Endothelial cell of umbilical vein (primary cell): Measurements from ENCODE around the gene HSD17B14. TPM values are rescaled to one million over a fixed set of nuclear protein-coding genes. Genes with fewer than 3 reads are reported as not detected.

Experiments used
- BruUV-seq: library from RNA; stranded (reverse); fragments of 400-500 nt; replicated peaks from 2 replicates; lab custom pipeline; 2021; lab: Mats Ljungman, UMichigan
- CTCF ChIA-PET: fragments of 300-600, 350-600 bp; sonication (Branson Sonifier 250); formaldehyde crosslinking; loops from one replicate; lab custom pipeline; 2021; ENCODE audit warnings: antibody characterized with exemption, inconsistent platforms; lab: Charles Lee
- POLR2A ChIA-PET: fragments of 300-600, 350-600 bp; sonication (Branson Sonifier 250); formaldehyde crosslinking; loops from one replicate; lab custom pipeline; 2021; ENCODE audit warnings: antibody characterized with exemption, inconsistent platforms; lab: Charles Lee
- DNase-seq: peaks from one replicate; pipeline ENCODE4 v3.0.0-alpha.2; 2011; ENCODE audit warnings: low read depth, low spot score
- FAIRE-seq: peaks from 2 replicates; lab custom pipeline; 2011; peaks lifted over from hg19 to GRCh38; lab: Jason Lieb, UNC
- H2AFZ ChIP-seq: 2 replicates; pipeline ENCODE4 v1.6.0; 2012; ENCODE audit warnings: low read depth, low read length, control low read depth, inconsistent platforms
- H3K27ac ChIP-seq: 2 replicates; pipeline ENCODE4 v1.5.1; 2011; ENCODE audit warnings: low read depth, mild to moderate bottlenecking, control low read depth, low read length, moderate library complexity; ENCODE audit not compliant: insufficient read depth
- H3K27me3 ChIP-seq, 2 experiments: 2 replicates each; pipeline versions ENCODE4 v1.6.0 to v1.6.1; 2011; ENCODE audit warnings: low read length in 2 of 2, mixed read lengths in 1 of 2; ENCODE audit not compliant: control insufficient read depth in 2 of 2, insufficient read depth in 2 of 2
- H3K36me3 ChIP-seq, 2 experiments: 2 replicates in 1 of 2; 3 replicates in 1 of 2; pipeline ENCODE4 v1.5.1; 2011; ENCODE audit warnings: low read length in 2 of 2, mild to moderate bottlenecking in 1 of 2, moderate library complexity in 1 of 2; ENCODE audit not compliant: control insufficient read depth in 2 of 2, insufficient read depth in 2 of 2; ENCODE audit errors: extremely low read depth in 1 of 2
- H3K4me1 ChIP-seq: 3 replicates; pipeline ENCODE4 v1.5.1; 2011; ENCODE audit warnings: mild to moderate bottlenecking, low read length; ENCODE audit not compliant: control insufficient read depth, insufficient read depth; ENCODE audit errors: extremely low read depth
- H3K4me2 ChIP-seq: 2 replicates; pipeline ENCODE4 v1.6.1; 2011; ENCODE audit warnings: low read length, control low read depth, mixed read lengths; ENCODE audit not compliant: insufficient read depth
- H3K4me3 ChIP-seq, 3 experiments: fragments of 200-600 bp in 1 of 3; sonication (generic), shearing (Covaris generic) in 1 of 3; replicated peaks in 1 of 3; 2 replicates each; pipeline ENCODE4 v1.5.1; 2011 to 2016; ENCODE audit warnings: control low read depth in 3 of 3, low read length in 3 of 3, mild to moderate bottlenecking in 2 of 3, inconsistent platforms in 1 of 3, low read depth in 1 of 3, moderate library complexity in 1 of 3; ENCODE audit not compliant: insufficient read depth in 1 of 3
- H3K79me2 ChIP-seq: 2 replicates; pipeline ENCODE4 v1.6.0; 2012; ENCODE audit warnings: low read length, inconsistent platforms; ENCODE audit not compliant: control insufficient read depth, insufficient read depth
- H3K9ac ChIP-seq: replicated peaks from 2 replicates; pipeline ENCODE3; 2011; ENCODE audit warnings: low read length, control low read depth; ENCODE audit not compliant: insufficient read depth; ENCODE audit errors: extremely low read depth
- H3K9me1 ChIP-seq: replicated peaks from 3 replicates; pipeline ENCODE4 v1.6.0; 2011; ENCODE audit warnings: mild to moderate bottlenecking, low read length; ENCODE audit not compliant: control insufficient read depth, insufficient read depth; ENCODE audit errors: extremely low read depth
- H3K9me3 ChIP-seq: replicated peaks from 2 replicates; pipeline ENCODE4 v1.5.1; 2012; ENCODE audit warnings: low read length, inconsistent platforms; ENCODE audit not compliant: control insufficient read depth, insufficient read depth
- H4K20me1 ChIP-seq: replicated peaks from 2 replicates; pipeline ENCODE3; 2011; ENCODE audit warnings: mild to moderate bottlenecking, low read length; ENCODE audit not compliant: control insufficient read depth, insufficient read depth; ENCODE audit errors: extremely low read depth
- EZH2 ChIP-seq: IDR thresholded peaks from 2 replicates; pipeline ENCODE4 v1.6.1; 2012; ENCODE audit warnings: borderline replicate concordance, low read depth, mild to moderate bottlenecking, moderate library complexity, low read length, inconsistent platforms; ENCODE audit not compliant: severe bottlenecking
- GATA2 ChIP-seq: IDR thresholded peaks from 2 replicates; pipeline ENCODE4 v1.7.0; 2011; ENCODE audit warnings: low read depth, mild to moderate bottlenecking, moderate library complexity, mixed read lengths, low read length; ENCODE audit not compliant: insufficient read length, insufficient read depth
- JUN ChIP-seq: IDR thresholded peaks from 2 replicates; pipeline ENCODE4 v1.6.1; 2011; ENCODE audit warnings: borderline replicate concordance, low read depth; ENCODE audit not compliant: insufficient read length, insufficient read depth
- MYC ChIP-seq: IDR thresholded peaks from one replicate; pipeline ENCODE4 v1.6.1; 2011; ENCODE audit warnings: mild to moderate bottlenecking, low read depth, low read length
- POLR2A ChIP-seq: IDR thresholded peaks from 2 replicates; pipeline ENCODE4 v1.6.1; 2012; ENCODE audit warnings: low read depth, mild to moderate bottlenecking, control low read depth, low read length
- POLR2AphosphoS5 ChIP-seq: IDR thresholded peaks from 2 replicates; pipeline ENCODE4 v1.6.1; 2012; ENCODE audit warnings: low read depth, mild to moderate bottlenecking, control low read depth, low read length, moderate library complexity; ENCODE audit not compliant: insufficient read depth
- dilution Hi-C: fragments of 300-500 bp; cut with MboI; formaldehyde crosslinking; loops from one replicate; pipeline ENCODE4 v1.15.0; 2019; ENCODE audit warnings: low sequenced_read_pairs; ENCODE audit not compliant: extremely low pct_ligation_motif_present
- intact Hi-C: fragments of 100-400 bp; cut with micrococcal nuclease; formaldehyde crosslinking; loops from one replicate; pipeline ENCODE4 v1.10.0; 2022
- polyA plus RNA-seq, 4 experiments: library from polyadenylated mRNA; depleted of rRNA in 3 of 4; stranded (reverse) in 3 of 4; unstranded in 1 of 4; fragments of >200 nt; gene quantifications; 2 replicates each; pipeline versions ENCODE4 v1.2.1 to v1.2.3, GENCODE V29; 2011 to 2012; ENCODE audit warnings: missing spikeins in 1 of 4
- total RNA-seq: library from RNA; stranded (reverse); gene quantifications from 2 replicates; pipeline ENCODE4 v1.2.3, GENCODE V29; 2021
- TF ChIP-seq, protein P1 (sequence below): IDR thresholded peaks from 2 replicates; pipeline ENCODE4 v1.6.1; 2011; ENCODE audit not compliant: insufficient read depth, insufficient read length
- TF ChIP-seq, protein P2 (sequence below), 2 donors: IDR thresholded peaks; 1 replicate in 1 of 2; 2 replicates in 1 of 2; pipeline ENCODE4 v1.5.1; 2011; ENCODE audit warnings: low read length in 2 of 2, mild to moderate bottlenecking in 2 of 2, moderate library complexity in 2 of 2, control low read depth in 1 of 2, inconsistent platforms in 1 of 2, low read depth in 1 of 2; ENCODE audit not compliant: insufficient read depth in 1 of 2; ENCODE audit errors: extremely low read depth in 1 of 2

HSD17B14 gene
- total and polyA plus RNA-seq, 2 donors (not counting 3 experiments of a cell fraction or from before 2014, with no cell fraction given): 20.9 to 46.3 TPM

- H3K36me3 ChIP-seq: peaks cover 0 to 5% of the 10 kb centered on the region in 2 experiments
- TF ChIP-seq POLR2AphosphoS5 (no peak), POLR2A (no peak), GATA2 (no peak), EZH2 (no peak), MYC (no peak), JUN (no peak)
- TF ChIP-seq, protein P1, sequence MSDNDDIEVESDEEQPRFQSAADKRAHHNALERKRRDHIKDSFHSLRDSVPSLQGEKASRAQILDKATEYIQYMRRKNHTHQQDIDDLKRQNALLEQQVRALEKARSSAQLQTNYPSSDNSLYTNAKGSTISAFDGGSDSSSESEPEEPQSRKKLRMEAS: no peak
- TF ChIP-seq, protein P2, sequence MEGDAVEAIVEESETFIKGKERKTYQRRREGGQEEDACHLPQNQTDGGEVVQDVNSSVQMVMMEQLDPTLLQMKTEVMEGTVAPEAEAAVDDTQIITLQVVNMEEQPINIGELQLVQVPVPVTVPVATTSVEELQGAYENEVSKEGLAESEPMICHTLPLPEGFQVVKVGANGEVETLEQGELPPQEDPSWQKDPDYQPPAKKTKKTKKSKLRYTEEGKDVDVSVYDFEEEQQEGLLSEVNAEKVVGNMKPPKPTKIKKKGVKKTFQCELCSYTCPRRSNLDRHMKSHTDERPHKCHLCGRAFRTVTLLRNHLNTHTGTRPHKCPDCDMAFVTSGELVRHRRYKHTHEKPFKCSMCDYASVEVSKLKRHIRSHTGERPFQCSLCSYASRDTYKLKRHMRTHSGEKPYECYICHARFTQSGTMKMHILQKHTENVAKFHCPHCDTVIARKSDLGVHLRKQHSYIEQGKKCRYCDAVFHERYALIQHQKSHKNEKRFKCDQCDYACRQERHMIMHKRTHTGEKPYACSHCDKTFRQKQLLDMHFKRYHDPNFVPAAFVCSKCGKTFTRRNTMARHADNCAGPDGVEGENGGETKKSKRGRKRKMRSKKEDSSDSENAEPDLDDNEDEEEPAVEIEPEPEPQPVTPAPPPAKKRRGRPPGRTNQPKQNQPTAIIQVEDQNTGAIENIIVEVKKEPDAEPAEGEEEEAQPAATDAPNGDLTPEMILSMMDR (IDR thresholded peaks at IDR 0.05; ENCODE audit: extremely low read depth in 1 of 2, insufficient read depth in 1 of 2, low read depth in 1 of 2, low read length in 2 of 2): no peak
- dilution Hi-C loops: no loop called here
- no peaks in the 10 kb centered on the region for H3K4me1 ChIP-seq
- ChIA-PET CTCF (interaction anchor here (0.7 to 10.5 kb wide), 6 partner anchors 8 to 200 kb away, joined by 3 to 427 read pairs (median 6); partner anchors contain the start of genes CA11 and HSD17B14), POLR2A (no interaction called here)
- BruUV-seq: no TSS peak
- no peaks in the 10 kb centered on the region for H3K79me2 ChIP-seq
- no peak overlapping the region for H3K4me2 ChIP-seq
- no peaks in the 10 kb centered on the region for H3K9me3 ChIP-seq
- no peak for FAIRE-seq
- no peak overlapping the region for H3K4me3 ChIP-seq
- no peak overlapping the region for H3K9ac ChIP-seq
- no peak overlapping the region for H2AFZ ChIP-seq
- no peak overlapping the region for H3K27ac ChIP-seq
- intact Hi-C loops: no loop called here
- H3K9me1 ChIP-seq: no peaks in the 10 kb centered on the region
- no peak for DNase-seq
- no peaks in the 10 kb centered on the region for H3K27me3 ChIP-seq
- no peaks in the 10 kb centered on the region for H4K20me1 ChIP-seq
Measured at GRCh38 chr19:48845384-48845783, 9.1 kb upstream of the HSD17B14 start.
